Measurements from ENCODE around the gene NPAS3.

DNA sequence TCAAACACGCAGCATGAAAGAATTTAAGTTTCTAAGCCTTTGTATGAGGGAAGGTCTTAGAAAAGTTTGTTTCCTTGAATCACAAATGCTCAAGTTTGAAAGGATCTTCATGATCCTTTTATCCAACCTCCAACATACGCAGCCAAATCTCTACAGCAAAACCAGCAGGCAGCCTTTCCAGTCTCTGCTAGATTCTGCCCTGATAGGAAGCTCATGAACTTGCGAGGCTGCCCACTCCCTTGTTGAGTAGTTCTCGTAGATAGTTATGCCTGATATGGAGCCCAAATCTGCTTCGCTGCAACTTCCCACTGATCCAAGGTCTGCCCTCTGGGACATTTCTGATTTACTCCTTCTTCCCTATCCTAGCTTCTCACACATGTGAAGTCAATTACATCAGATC is 739.3 kb downstream of the NPAS3 start:
- TF ChIP-seq, protein P1, sequence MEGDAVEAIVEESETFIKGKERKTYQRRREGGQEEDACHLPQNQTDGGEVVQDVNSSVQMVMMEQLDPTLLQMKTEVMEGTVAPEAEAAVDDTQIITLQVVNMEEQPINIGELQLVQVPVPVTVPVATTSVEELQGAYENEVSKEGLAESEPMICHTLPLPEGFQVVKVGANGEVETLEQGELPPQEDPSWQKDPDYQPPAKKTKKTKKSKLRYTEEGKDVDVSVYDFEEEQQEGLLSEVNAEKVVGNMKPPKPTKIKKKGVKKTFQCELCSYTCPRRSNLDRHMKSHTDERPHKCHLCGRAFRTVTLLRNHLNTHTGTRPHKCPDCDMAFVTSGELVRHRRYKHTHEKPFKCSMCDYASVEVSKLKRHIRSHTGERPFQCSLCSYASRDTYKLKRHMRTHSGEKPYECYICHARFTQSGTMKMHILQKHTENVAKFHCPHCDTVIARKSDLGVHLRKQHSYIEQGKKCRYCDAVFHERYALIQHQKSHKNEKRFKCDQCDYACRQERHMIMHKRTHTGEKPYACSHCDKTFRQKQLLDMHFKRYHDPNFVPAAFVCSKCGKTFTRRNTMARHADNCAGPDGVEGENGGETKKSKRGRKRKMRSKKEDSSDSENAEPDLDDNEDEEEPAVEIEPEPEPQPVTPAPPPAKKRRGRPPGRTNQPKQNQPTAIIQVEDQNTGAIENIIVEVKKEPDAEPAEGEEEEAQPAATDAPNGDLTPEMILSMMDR (IDR thresholded peaks at IDR 0.05; ENCODE audit: extremely low read depth in 1 of 2, insufficient read depth in 1 of 2, low read depth in 1 of 2, low read length in 2 of 2): no peak
- no peak for TF ChIP-seq POLR2A (IDR thresholded peaks at IDR 0.05; ENCODE audit: low read depth, low read length)

Data from endothelial cell of umbilical vein (primary cell).